HG02571 (cell line): ENCODE results near the gene HSD17B1.
"Not testable (repeated sequence)": the region's sequence is repeated elsewhere in the genome, so short reads cannot be mapped to it uniquely, and the experiment has no call there.

Experiments used
- ATAC-seq: cut with Tn5 transposase; IDR thresholded peaks from one replicate; pipeline ENCODE4 v1.9.1; 2021; ENCODE audit warnings: mild to moderate bottlenecking, moderate library complexity; ENCODE audit not compliant: unreplicated experiment

The HSD17B1 gene

GRCh38 chr17:42552736-42553135, at the start of gene HSD17B1:
TSS of gene HSD17B1 (plus strand) at chr17:42552923. CDS start at chr17:42552934, 11 bp downstream.
- ATAC-seq: not testable (repeated sequence)

GRCh38 chr17:42502926-42503325, 49.8 kb upstream of the HSD17B1 start:
- ATAC-seq: no peak

GRCh38 chr17:42507671-42508070, 45.1 kb upstream of the HSD17B1 start:
- ATAC-seq: no peak

- ATAC-seq: no peak
Measured at GRCh38 chr17:42508426-42509165, 44.1 kb upstream of the HSD17B1 start.

- ATAC-seq: no peak
Measured at GRCh38 chr17:42509409-42509808, 43.3 kb upstream of the HSD17B1 start.

- ATAC-seq: no peak
Measured at GRCh38 chr17:42509841-42510240, 42.9 kb upstream of the HSD17B1 start.

GRCh38 chr17:42512246-42512645, 40.5 kb upstream of the HSD17B1 start:
- ATAC-seq: no peak

- ATAC-seq: no peak
Measured at GRCh38 chr17:42512733-42513251, 39.9 kb upstream of the HSD17B1 start.

GRCh38 chr17:42513686-42514085, 39.0 kb upstream of the HSD17B1 start:
- ATAC-seq: no peak

GRCh38 chr17:42514279-42514678, 38.4 kb upstream of the HSD17B1 start:
- ATAC-seq: no peak

GRCh38 chr17:42514867-42515266, 37.9 kb upstream of the HSD17B1 start:
- no peak for ATAC-seq

- no peak for ATAC-seq
Measured at GRCh38 chr17:42517516-42517915, 35.2 kb upstream of the HSD17B1 start.

GRCh38 chr17:42518046-42518754, 34.5 kb upstream of the HSD17B1 start:
- ATAC-seq: no peak

- ATAC-seq: no peak
Measured at GRCh38 chr17:42518755-42519545, 33.8 kb upstream of the HSD17B1 start.

- no peak for ATAC-seq
Measured at GRCh38 chr17:42519546-42520491, 32.9 kb upstream of the HSD17B1 start.

GRCh38 chr17:42520540-42520951, 32.2 kb upstream of the HSD17B1 start:
- ATAC-seq: no peak

GRCh38 chr17:42521036-42521435, 31.7 kb upstream of the HSD17B1 start:
- ATAC-seq: no peak

- ATAC-seq: no peak
Measured at GRCh38 chr17:42521666-42522262, 31.0 kb upstream of the HSD17B1 start.

- no peak for ATAC-seq
Measured at GRCh38 chr17:42522263-42522790, 30.4 kb upstream of the HSD17B1 start.
